Common myeloid progenitor, CD34-positive (primary cell): ENCODE data around the gene PPP1R9A.

Experiments used
- CTCF ChIA-PET: fragments of 350-600 bp; sonication (Branson Sonifier 250); formaldehyde crosslinking; loops from one replicate; lab custom pipeline; 2021; ENCODE audit warnings: antibody characterized with exemption; lab: Charles Lee
- POLR2A ChIA-PET: fragments of 350-600 bp; sonication (Branson Sonifier 250); formaldehyde crosslinking; loops from one replicate; lab custom pipeline; 2021; ENCODE audit warnings: antibody characterized with exemption; lab: Charles Lee
- DNase-seq, 3 donors: peaks; one replicate each; pipeline versions ENCODE4 v3.0.0 to v3.0.0-alpha.2; 2013
- H3K27ac ChIP-seq, 2 experiments: 1 replicate in 1 of 2; 2 replicates in 1 of 2; pipeline ENCODE4 v1.7.0; 2013; ENCODE audit warnings: inconsistent platforms in 2 of 2, low read length in 2 of 2, mild to moderate bottlenecking in 2 of 2, low read depth in 1 of 2, moderate library complexity in 1 of 2; ENCODE audit not compliant: severe bottlenecking in 2 of 2, insufficient read depth in 1 of 2, poor library complexity in 1 of 2
- H3K27me3 ChIP-seq, 5 experiments: replicated peaks in 2 of 5; 1 replicate in 3 of 5; 2 replicates in 2 of 5; pipeline versions ENCODE4 v1.6.1 to v1.7.0; 2013; ENCODE audit warnings: low read length in 4 of 5, mild to moderate bottlenecking in 2 of 5, moderate library complexity in 2 of 5, inconsistent platforms in 1 of 5; ENCODE audit not compliant: insufficient read depth in 5 of 5, control insufficient read depth in 4 of 5
- H3K36me3 ChIP-seq, 4 experiments: 1 replicate in 2 of 4; 2 replicates in 2 of 4; pipeline versions ENCODE4 v1.6.1 to v1.7.0; 2013; ENCODE audit warnings: low read length in 3 of 4, control low read depth in 1 of 4, mild to moderate bottlenecking in 1 of 4; ENCODE audit not compliant: control insufficient read depth in 4 of 4, insufficient read depth in 4 of 4
- H3K4me1 ChIP-seq, 4 experiments: 1 replicate in 3 of 4; 2 replicates in 1 of 4; pipeline versions ENCODE4 v1.6.1 to v1.7.1; 2013; ENCODE audit warnings: low read length in 3 of 4, mild to moderate bottlenecking in 3 of 4, control low read depth in 1 of 4, inconsistent platforms in 1 of 4, moderate library complexity in 1 of 4; ENCODE audit not compliant: control insufficient read depth in 4 of 4, insufficient read depth in 4 of 4; ENCODE audit errors: control extremely low read depth in 1 of 4
- H3K4me3 ChIP-seq, 7 experiments: 1 replicate in 4 of 7; 2 replicates in 3 of 7; pipeline versions ENCODE4 v1.5.1 to v1.7.0; 2013; ENCODE audit warnings: mild to moderate bottlenecking in 7 of 7, low read length in 6 of 7, moderate library complexity in 6 of 7, inconsistent platforms in 2 of 7, low read depth in 2 of 7, control low read depth in 1 of 7; ENCODE audit not compliant: insufficient read depth in 4 of 7, control insufficient read depth in 1 of 7; ENCODE audit errors: extremely low read depth in 1 of 7
- H3K9me3 ChIP-seq, 5 experiments: 1 replicate in 4 of 5; 2 replicates in 1 of 5; pipeline versions ENCODE4 v1.6.1 to v1.7.1; 2013; ENCODE audit warnings: low read length in 4 of 5, mild to moderate bottlenecking in 2 of 5, inconsistent platforms in 1 of 5, low read depth in 1 of 5, moderate library complexity in 1 of 5; ENCODE audit not compliant: control insufficient read depth in 4 of 5, insufficient read depth in 2 of 5; ENCODE audit errors: control extremely low read depth in 1 of 5
- WGBS: methylation state at CpG from one replicate; pipeline ENCODE4 v1.1.5; 2013; ENCODE audit not compliant: insufficient coverage; 5-methylcytosine and 5-hydroxymethylcytosine counted together

The PPP1R9A gene

DNA sequence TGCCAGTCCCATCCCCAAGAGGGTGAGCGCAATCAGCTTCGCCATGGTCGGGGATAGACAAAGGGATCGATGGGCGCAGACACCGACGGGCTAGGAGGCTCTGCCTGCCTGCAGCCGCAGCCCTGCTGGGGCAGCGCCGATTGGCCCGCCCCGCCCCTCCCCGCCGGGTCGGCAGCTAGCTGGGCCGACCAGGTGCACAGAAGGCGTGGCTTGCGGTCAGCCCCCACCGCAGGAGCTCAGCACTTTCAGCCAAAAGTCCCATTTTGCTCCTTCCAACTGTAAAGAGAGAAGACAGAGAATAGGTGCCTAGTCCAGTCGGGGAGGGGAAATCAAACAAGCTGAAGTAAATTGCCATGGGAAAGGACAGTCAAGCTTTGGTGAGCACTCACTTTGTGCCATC lies 417.0 kb downstream of the PPP1R9A start, which contains the start of gene PON1:
Gene PON1 (minus strand): TSS at position 102 of the 400 bp plus-strand sequence. CDS start 57 bp downstream, at position 45.
- no peaks in the 10 kb centered on the region for H3K36me3 ChIP-seq
- H3K27ac ChIP-seq, result no peak within 1 kb of the TSS
- H3K4me3 ChIP-seq, result no peak within 1 kb of the TSS
- H3K9me3 ChIP-seq, result no peaks in the 10 kb centered on the region
- H3K27me3 ChIP-seq, result no peaks in the 10 kb centered on the region
- ChIA-PET CTCF (no interaction called here), POLR2A (no interaction called here)
- WGBS, result 71% methylated on average over 9 of the region's 20 CpGs
- DNase-seq, result peak in 2 of 3 donors; percentile 8 to 43
- H3K4me1 ChIP-seq, result peaks cover 0 to 7% (median 4%) of the 10 kb centered on the region in 4 experiments

DNA sequence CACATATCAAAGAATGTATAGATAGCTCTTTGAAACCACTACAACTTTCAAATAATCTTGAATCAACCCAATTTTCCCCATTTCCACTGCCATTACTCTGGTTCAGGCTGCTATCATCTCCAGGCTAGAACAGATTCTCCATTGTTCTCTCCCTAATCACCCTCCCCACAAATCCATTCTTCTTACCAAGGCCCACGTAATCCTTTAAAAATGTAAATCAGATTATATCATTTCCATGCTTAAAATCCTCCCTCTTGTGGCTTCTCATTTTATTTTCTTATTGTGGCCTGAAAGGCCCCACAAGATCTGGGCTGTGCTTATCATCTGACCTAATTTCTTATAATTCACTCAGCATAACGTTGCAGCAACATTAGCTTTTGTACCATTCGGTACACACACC lies 420.0 kb downstream of the PPP1R9A start:
- H3K4me1 ChIP-seq, result peaks cover 0 to 12% (median 9%) of the 10 kb centered on the region in 4 experiments
- H3K36me3 ChIP-seq, result no peaks in the 10 kb centered on the region
- WGBS, result 95% methylated on average over 3 of the region's 3 CpGs
- DNase-seq, result no peak
- H3K27ac ChIP-seq, result no peak overlapping the region
- ChIA-PET POLR2A (no interaction called here), CTCF (no interaction called here)
- H3K4me3 ChIP-seq, result no peak overlapping the region
- H3K9me3 ChIP-seq, result no peaks in the 10 kb centered on the region
- no peaks in the 10 kb centered on the region for H3K27me3 ChIP-seq

DNA sequence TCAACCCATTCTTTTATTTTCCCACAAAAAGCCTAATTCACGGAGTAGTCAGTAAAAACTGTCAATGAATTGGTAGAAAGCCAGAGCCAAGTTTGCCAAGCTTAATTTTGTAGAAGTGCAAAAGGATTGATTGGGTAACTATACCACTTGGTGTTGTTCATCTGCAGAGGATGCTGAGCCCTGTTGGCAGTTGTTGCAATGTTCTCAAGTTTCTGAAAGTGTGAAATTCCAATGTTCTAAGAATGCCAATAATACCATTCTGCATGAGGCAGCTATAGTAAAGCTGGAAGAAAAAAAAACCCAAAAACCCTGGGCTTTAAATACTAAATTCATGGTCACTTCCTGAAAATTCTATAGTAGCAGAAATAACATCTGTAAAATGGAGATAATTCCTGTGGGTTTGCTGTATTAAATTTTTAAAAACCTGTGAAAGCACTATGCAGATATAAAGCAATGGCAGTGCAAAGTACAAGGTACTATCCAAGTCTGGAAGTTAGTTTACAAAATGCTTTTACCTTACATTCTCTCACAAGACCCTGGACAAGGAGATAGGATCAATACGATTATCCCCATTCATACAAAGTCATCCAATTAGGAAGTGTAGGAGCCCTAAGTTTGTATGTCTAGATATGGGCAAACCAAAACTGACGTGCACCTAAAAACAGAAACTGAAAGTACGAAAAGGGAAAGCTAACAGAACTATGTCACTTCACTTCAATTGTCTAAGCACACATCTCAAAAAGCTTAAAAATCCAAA lies 423.0 kb downstream of the PPP1R9A start:
- Histone ChIP-seq H3K4me3 (peak overlapping the region in 6 of 7 experiments; percentile 40 to 81 (median 53)), H3K36me3 (no peaks in the 10 kb centered on the region), H3K4me1 (peaks cover 0 to 7% (median 5%) of the 10 kb centered on the region in 4 experiments), H3K27me3 (no peaks in the 10 kb centered on the region), H3K27ac (peak overlapping the region; percentile 34 to 63), H3K9me3 (no peaks in the 10 kb centered on the region)
- POLR2A ChIA-PET, result no interaction called here
- peak; percentile 43 to 79 (median 70) for DNase-seq
- WGBS, result no CpG with 5 or more reads among the region's 4 CpGs
- CTCF ChIA-PET, result interaction anchor here (0.9 kb wide), 1 partner anchor 357 kb away, joined by 3 read pairs; no protein-coding TSS in a partner anchor

DNA sequence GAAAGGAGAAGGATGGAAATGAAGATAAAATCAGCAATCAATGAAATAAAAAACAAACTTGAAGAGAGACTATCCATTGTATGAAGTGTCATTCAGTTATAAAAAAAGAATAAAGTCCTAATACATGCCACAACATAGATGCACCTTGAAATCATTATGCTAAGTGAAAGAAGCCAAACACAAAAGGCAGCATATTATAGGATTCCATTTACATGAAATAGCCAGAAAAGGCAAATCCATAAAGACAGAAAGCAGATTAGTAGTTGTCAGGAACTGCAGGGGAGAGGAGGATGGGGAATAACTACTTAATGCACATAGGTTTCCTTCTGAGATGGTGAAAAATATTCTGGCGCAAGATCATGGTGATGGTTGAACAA lies 423.6 kb downstream of the PPP1R9A start:
- ChIA-PET CTCF (interaction anchor here (0.9 kb wide), 1 partner anchor 357 kb away, joined by 3 read pairs; no protein-coding TSS in a partner anchor), POLR2A (no interaction called here)
- WGBS, result no CpG with 5 or more reads among the region's 1 CpG
- Histone ChIP-seq H3K4me1 (peaks cover 0 to 7% (median 5%) of the 10 kb centered on the region in 4 experiments), H3K36me3 (no peaks in the 10 kb centered on the region), H3K27ac (peak overlapping the region; percentile 34 to 63), H3K9me3 (no peaks in the 10 kb centered on the region), H3K27me3 (no peaks in the 10 kb centered on the region), H3K4me3 (peak overlapping the region in 6 of 7 experiments; percentile 40 to 81 (median 53))
- DNase-seq, result peak in 1 of 3 donors; percentile 1

DNA sequence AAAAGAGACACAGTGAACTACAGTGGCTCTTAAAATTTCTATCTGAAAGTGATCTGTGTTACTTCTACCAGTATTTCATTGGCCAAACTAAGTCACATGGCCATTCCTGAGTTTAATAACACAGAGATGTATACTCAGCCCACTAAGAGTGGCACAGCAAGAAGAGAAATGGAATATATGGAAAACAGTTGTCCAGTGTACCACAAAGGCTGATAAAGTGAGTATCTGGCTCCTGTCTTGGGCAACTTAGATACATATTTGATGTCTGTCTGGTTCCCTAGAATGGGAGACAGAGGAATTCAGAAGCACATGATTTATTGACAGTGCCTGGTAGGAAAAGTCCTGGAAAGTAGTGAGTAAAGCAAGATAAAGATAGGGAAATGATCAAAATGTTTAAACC lies 427.1 kb downstream of the PPP1R9A start:
- POLR2A ChIA-PET, result no interaction called here
- Histone ChIP-seq H3K4me3 (no peak overlapping the region), H3K36me3 (no peaks in the 10 kb centered on the region), H3K27me3 (no peaks in the 10 kb centered on the region), H3K27ac (no peak overlapping the region), H3K4me1 (peaks cover 0 to 7% (median 5%) of the 10 kb centered on the region in 4 experiments), H3K9me3 (no peaks in the 10 kb centered on the region)
- CTCF ChIA-PET, result no interaction called here
- DNase-seq, result no peak

GRCh38 chr7:95335093-95335492 lies 427.7 kb downstream of the PPP1R9A start:
- ChIA-PET POLR2A (interaction anchor here (0.6 kb wide), 1 partner anchor 9 kb away, joined by 3 read pairs; no protein-coding TSS in a partner anchor), CTCF (no interaction called here)
- H3K4me3 ChIP-seq, result no peak overlapping the region
- H3K36me3 ChIP-seq, result no peaks in the 10 kb centered on the region
- H3K9me3 ChIP-seq, result no peaks in the 10 kb centered on the region
- H3K27ac ChIP-seq, result no peak overlapping the region
- no peak for DNase-seq
- H3K4me1 ChIP-seq, result peaks cover 0 to 7% (median 4%) of the 10 kb centered on the region in 4 experiments
- no peaks in the 10 kb centered on the region for H3K27me3 ChIP-seq

DNA sequence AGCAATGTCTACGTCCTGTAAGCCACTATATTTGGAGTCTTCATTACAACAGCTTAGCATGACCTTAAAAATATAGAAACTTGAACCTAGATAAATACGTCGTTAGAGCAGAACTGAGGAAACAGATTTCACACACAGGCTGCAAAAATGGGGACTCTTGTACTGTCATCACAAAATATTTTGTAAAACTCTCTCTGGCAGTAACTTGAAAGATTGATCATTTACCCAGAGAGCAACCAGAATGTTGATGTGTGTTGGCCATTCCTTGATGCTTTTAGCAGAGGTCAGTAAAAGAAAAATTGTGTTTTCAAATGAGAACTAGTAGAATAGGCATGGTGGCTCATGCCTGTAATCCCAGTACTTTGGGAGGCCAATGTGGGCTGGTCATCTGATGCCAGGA lies 431.4 kb downstream of the PPP1R9A start:
- POLR2A ChIA-PET, result no interaction called here
- H3K4me1 ChIP-seq, result no peaks in the 10 kb centered on the region
- CTCF ChIA-PET, result no interaction called here
- no peak overlapping the region for H3K4me3 ChIP-seq
- DNase-seq, result no peak
- H3K27me3 ChIP-seq, result no peaks in the 10 kb centered on the region
- no peaks in the 10 kb centered on the region for H3K36me3 ChIP-seq
- 100% methylated on average over 3 of the region's 3 CpGs for WGBS
- H3K27ac ChIP-seq, result no peak overlapping the region
- H3K9me3 ChIP-seq, result no peaks in the 10 kb centered on the region
